ENCODE results near the gene PLEKHH3.
"Not testable (repeated sequence)": the region's sequence is repeated elsewhere in the genome, so short reads cannot be mapped to it uniquely, and the experiment has no call there.

Gene PLEKHH3

GRCh38 chr17:42627032-42627764 lies 49.6 kb downstream of the PLEKHH3 start:
- not testable (repeated sequence) for DNase-seq

- no peak for DNase-seq
These were observed 52.8 kb downstream of the PLEKHH3 start for GRCh38 chr17:42623732-42624596.

- no peak for DNase-seq
These were observed 53.5 kb downstream of the PLEKHH3 start for GRCh38 chr17:42623271-42623670.

DNA sequence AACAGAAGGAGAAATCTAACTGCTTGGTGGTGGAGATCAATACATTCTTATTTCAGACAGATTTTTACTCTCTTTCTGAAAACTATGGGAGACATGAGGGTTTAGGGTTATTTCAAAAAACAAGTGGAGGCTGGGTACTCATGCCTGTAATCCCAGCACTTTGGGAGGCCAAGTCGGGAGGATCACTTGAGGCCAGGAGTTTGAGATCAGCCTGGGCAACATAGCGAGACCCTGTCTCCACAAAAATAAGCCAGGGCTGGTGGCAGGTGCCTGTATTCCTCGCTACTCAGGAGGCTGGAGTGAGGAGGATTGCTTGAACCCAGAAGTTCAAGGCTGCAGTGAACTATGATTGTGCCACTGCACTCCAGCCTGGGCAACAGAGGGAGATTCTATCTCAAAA lies 54.8 kb downstream of the PLEKHH3 start:
- DNase-seq, result not testable (repeated sequence)

GRCh38 chr17:42618442-42619150 lies 58.2 kb downstream of the PLEKHH3 start:
- DNase-seq, result peak; percentile 18

- DNase-seq, result no peak
These were observed 58.8 kb downstream of the PLEKHH3 start for GRCh38 chr17:42617956-42618431.

Data from CD4-positive, alpha-beta T cell treated with Interleukin-15 for 1 hour (primary cell).